ENCODE results near the gene MRC2. TPM values are rescaled to one million over a fixed set of nuclear protein-coding genes. Genes with fewer than 3 reads are reported as not detected.

The MRC2 gene
- total RNA-seq, 1 donor from 2014 or later, result 361 TPM

DNA sequence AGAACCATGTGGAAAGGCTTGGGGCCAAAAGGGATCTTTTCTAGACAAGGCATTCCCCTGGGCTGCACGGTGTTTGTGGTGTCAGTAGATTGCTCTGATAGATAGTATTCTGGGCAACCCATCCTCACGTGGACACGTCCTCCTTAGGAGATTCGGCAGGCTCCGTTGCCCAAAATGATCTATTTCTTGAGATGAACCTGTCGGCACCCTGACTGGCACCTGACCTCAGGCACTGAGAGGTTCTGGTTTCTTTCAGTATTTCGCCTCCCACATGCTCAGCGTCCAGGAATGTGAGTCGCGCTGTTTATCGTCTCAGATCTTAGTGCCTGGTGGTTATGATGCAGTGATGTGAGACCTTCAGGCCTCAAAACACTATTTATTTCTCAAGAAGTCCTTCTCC is 91.0 kb downstream of the MRC2 start:
- peaks cover 2% of the 10 kb centered on the region for H3K36me3 Mint-ChIP-seq (ENCODE audit: low read depth, unreplicated experiment)
- TF ChIP-seq, protein P1, sequence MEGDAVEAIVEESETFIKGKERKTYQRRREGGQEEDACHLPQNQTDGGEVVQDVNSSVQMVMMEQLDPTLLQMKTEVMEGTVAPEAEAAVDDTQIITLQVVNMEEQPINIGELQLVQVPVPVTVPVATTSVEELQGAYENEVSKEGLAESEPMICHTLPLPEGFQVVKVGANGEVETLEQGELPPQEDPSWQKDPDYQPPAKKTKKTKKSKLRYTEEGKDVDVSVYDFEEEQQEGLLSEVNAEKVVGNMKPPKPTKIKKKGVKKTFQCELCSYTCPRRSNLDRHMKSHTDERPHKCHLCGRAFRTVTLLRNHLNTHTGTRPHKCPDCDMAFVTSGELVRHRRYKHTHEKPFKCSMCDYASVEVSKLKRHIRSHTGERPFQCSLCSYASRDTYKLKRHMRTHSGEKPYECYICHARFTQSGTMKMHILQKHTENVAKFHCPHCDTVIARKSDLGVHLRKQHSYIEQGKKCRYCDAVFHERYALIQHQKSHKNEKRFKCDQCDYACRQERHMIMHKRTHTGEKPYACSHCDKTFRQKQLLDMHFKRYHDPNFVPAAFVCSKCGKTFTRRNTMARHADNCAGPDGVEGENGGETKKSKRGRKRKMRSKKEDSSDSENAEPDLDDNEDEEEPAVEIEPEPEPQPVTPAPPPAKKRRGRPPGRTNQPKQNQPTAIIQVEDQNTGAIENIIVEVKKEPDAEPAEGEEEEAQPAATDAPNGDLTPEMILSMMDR (IDR thresholded peaks at IDR 0.05; ENCODE audit: insufficient read depth, low read depth, low read length), result no peak
- TF ChIP-seq EZH2 (IDR thresholded peaks at IDR 0.05; ENCODE audit: insufficient read depth, low read length), result no peak
- H3K27me3 Mint-ChIP-seq (ENCODE audit: low read depth, unreplicated experiment), result peaks cover 2% of the 10 kb centered on the region
- peaks cover 5% of the 10 kb centered on the region for H3K4me1 Mint-ChIP-seq (ENCODE audit: low read depth, unreplicated experiment)
- H3K27ac Mint-ChIP-seq (ENCODE audit: unreplicated experiment), result no peak overlapping the region
- H3K79me2 ChIP-seq (ENCODE audit: insufficient read depth, low read length), result no peaks in the 10 kb centered on the region
- H2AFZ ChIP-seq (ENCODE audit: low read depth, low read length), result no peak overlapping the region
- no peak overlapping the region for H3K4me2 ChIP-seq (ENCODE audit: low read length)
- H3K27ac ChIP-seq (ENCODE audit: low read depth, low read length), result no peak overlapping the region
- FAIRE-seq (no peak), DNase-seq (ENCODE audit: low read depth) (peak; percentile 85)
- H4K20me1 ChIP-seq (ENCODE audit: insufficient read depth, low read length), result no peaks in the 10 kb centered on the region
- no peaks in the 10 kb centered on the region for H3K9me3 ChIP-seq (ENCODE audit: insufficient read depth, low read depth, low read length)
- H3K4me3 Mint-ChIP-seq (ENCODE audit: unreplicated experiment), result no peak overlapping the region
- H3K9ac ChIP-seq (ENCODE audit: low read length), result no peak overlapping the region
- H3K36me3 ChIP-seq (ENCODE audit: insufficient read depth, low read length), result no peaks in the 10 kb centered on the region
- H3K9me3 Mint-ChIP-seq (ENCODE audit: unreplicated experiment), result peaks cover 4% of the 10 kb centered on the region
- H3K27me3 ChIP-seq (ENCODE audit: insufficient read depth, low read length), result no peaks in the 10 kb centered on the region
- no peak overlapping the region for H3K4me3 ChIP-seq (ENCODE audit: insufficient read depth, low read depth, low read length)
- H3K4me1 ChIP-seq (ENCODE audit: insufficient read depth, low read length), result peaks cover 19% of the 10 kb centered on the region

DNA sequence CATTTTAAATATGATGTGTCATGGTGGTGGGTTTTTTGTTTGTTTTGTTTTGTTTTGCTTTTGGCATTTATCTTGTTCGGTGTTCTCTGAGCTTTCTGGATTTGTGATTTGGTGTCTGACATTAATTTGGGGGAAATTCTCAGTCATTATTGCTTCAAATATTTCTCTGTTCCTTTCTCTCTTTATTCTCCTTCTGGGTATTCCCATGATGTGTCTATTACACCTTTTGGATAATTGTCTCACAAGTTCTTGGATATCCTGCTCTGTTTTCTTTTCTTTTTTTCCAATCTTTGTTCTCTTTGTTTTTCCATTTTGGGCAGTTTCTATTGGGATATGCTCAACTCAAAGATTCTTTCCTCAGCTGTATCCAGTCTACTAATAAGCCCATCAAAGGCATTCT is 92.1 kb downstream of the MRC2 start:
- peaks cover 2% of the 10 kb centered on the region for H3K36me3 Mint-ChIP-seq (ENCODE audit: low read depth, unreplicated experiment)
- Histone ChIP-seq H3K9ac (ENCODE audit: low read length) (no peak overlapping the region), H3K4me2 (ENCODE audit: low read length) (no peak overlapping the region), H3K27me3 (ENCODE audit: insufficient read depth, low read length) (no peaks in the 10 kb centered on the region), H3K79me2 (ENCODE audit: insufficient read depth, low read length) (no peaks in the 10 kb centered on the region), H3K27ac (ENCODE audit: low read depth, low read length) (no peak overlapping the region), H3K4me1 (ENCODE audit: insufficient read depth, low read length) (peaks cover 9% of the 10 kb centered on the region), H3K4me3 (ENCODE audit: insufficient read depth, low read depth, low read length) (no peak overlapping the region), H3K9me3 (ENCODE audit: insufficient read depth, low read depth, low read length) (no peaks in the 10 kb centered on the region), H4K20me1 (ENCODE audit: insufficient read depth, low read length) (no peaks in the 10 kb centered on the region), H3K36me3 (ENCODE audit: insufficient read depth, low read length) (no peaks in the 10 kb centered on the region), H2AFZ (ENCODE audit: low read depth, low read length) (no peak overlapping the region)
- peaks cover 4% of the 10 kb centered on the region for H3K9me3 Mint-ChIP-seq (ENCODE audit: unreplicated experiment)
- H3K4me3 Mint-ChIP-seq (ENCODE audit: unreplicated experiment), result no peak overlapping the region
- DNase-seq (ENCODE audit: low read depth) (no peak), FAIRE-seq (no peak)
- no peak for TF ChIP-seq EZH2 (IDR thresholded peaks at IDR 0.05; ENCODE audit: insufficient read depth, low read length)
- TF ChIP-seq, protein P1 (IDR thresholded peaks at IDR 0.05; ENCODE audit: insufficient read depth, low read depth, low read length), result no peak
- no peak overlapping the region for H3K27ac Mint-ChIP-seq (ENCODE audit: unreplicated experiment)
- H3K27me3 Mint-ChIP-seq (ENCODE audit: low read depth, unreplicated experiment), result no peaks in the 10 kb centered on the region
- peaks cover 5% of the 10 kb centered on the region for H3K4me1 Mint-ChIP-seq (ENCODE audit: low read depth, unreplicated experiment)

GRCh38 chr17:62720126-62720850 is 92.8 kb downstream of the MRC2 start:
- H3K36me3 Mint-ChIP-seq (ENCODE audit: low read depth, unreplicated experiment), result peaks cover 2% of the 10 kb centered on the region
- H3K27ac ChIP-seq (ENCODE audit: low read depth, low read length), result no peak overlapping the region
- H3K4me3 ChIP-seq (ENCODE audit: insufficient read depth, low read depth, low read length), result no peak overlapping the region
- H3K27ac Mint-ChIP-seq (ENCODE audit: unreplicated experiment), result no peak overlapping the region
- H3K4me3 Mint-ChIP-seq (ENCODE audit: unreplicated experiment), result no peak overlapping the region
- no peaks in the 10 kb centered on the region for H3K79me2 ChIP-seq (ENCODE audit: insufficient read depth, low read length)
- DNase-seq (ENCODE audit: low read depth), result peak; percentile 20
- no peaks in the 10 kb centered on the region for H3K9me3 Mint-ChIP-seq (ENCODE audit: unreplicated experiment)
- peaks cover 9% of the 10 kb centered on the region for H3K4me1 Mint-ChIP-seq (ENCODE audit: low read depth, unreplicated experiment)
- H3K4me2 ChIP-seq (ENCODE audit: low read length), result no peak overlapping the region
- H3K27me3 ChIP-seq (ENCODE audit: insufficient read depth, low read length), result no peaks in the 10 kb centered on the region
- TF ChIP-seq, protein P1 (IDR thresholded peaks at IDR 0.05; ENCODE audit: insufficient read depth, low read depth, low read length), result peak; percentile 35
- TF ChIP-seq EZH2 (IDR thresholded peaks at IDR 0.05; ENCODE audit: insufficient read depth, low read length), result no peak
- no peaks in the 10 kb centered on the region for H3K9me3 ChIP-seq (ENCODE audit: insufficient read depth, low read depth, low read length)
- no peaks in the 10 kb centered on the region for H4K20me1 ChIP-seq (ENCODE audit: insufficient read depth, low read length)
- H2AFZ ChIP-seq (ENCODE audit: low read depth, low read length), result no peak overlapping the region
- H3K36me3 ChIP-seq (ENCODE audit: insufficient read depth, low read length), result no peaks in the 10 kb centered on the region
- FAIRE-seq, result no peak
- H3K4me1 ChIP-seq (ENCODE audit: insufficient read depth, low read length), result peaks cover 6% of the 10 kb centered on the region
- H3K9ac ChIP-seq (ENCODE audit: low read length), result no peak overlapping the region
- no peaks in the 10 kb centered on the region for H3K27me3 Mint-ChIP-seq (ENCODE audit: low read depth, unreplicated experiment)
